ENCODE results near the gene ARSG.
"Not testable (repeated sequence)": the region's sequence is repeated elsewhere in the genome, so short reads cannot be mapped to it uniquely, and the experiment has no call there.

ARSG gene

GRCh38 chr17:68398691-68399637 is 107.7 kb downstream of the ARSG start:
- peak; percentile 82 for DNase-seq (ENCODE audit: low spot score)

DNA sequence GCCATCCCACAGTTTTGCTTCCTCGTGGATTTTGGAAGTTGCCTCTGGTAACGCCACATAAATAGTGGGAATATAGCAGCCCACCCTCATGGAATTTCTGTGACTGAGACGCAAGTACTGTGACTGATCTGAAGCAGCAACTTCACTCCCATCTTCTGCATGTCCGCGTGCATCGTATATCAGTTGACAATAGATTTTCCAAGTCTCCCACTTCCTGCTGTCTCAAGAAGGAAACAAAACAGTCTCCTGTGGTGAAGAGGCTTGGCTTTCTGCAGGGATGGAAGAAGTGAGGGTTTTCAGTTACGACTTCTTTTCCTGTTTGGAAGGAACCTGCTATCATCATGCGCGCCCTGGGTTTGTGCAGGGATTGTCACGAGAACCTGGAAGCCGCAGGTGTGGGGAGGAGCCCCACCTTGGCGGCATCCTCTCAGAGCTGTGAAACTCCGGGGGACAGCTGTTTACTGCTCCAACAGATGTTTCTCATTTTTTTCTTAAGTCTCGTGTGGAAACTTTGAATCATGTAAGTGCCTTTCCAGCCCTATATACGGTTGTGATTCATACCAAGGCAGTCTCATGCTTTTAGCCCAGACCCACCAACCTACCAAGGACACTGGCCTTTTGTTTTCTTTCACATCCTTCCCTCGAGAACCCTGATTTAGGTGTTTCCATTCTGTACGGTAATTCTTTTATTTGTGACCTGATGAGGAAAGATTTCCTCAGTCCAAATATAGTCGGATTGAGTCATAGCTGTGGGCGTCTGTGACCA is 108.5 kb downstream of the ARSG start:
- peak; percentile 62 for DNase-seq (ENCODE audit: low spot score)

DNA sequence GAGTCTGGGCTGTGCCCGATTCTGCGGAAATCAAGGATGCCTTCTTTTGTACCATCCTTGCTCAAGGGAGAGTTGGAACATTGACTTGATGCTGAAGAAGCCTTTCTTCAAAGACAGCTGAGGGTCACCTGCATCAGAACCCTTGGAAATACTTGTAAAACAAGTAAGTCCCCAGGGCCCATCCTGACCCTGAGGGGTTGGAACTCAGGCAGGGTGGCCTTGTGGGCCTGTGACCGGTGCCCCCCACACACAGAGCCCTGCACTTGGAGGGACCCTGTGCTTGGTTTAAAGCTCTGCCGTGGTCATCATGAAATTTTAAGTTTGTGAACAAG is 109.1 kb downstream of the ARSG start:
- no peak for DNase-seq (ENCODE audit: low spot score)

- DNase-seq (ENCODE audit: low spot score) = no peak
Observed at GRCh38 chr17:68401288-68401687, 110.0 kb downstream of the ARSG start.

DNA sequence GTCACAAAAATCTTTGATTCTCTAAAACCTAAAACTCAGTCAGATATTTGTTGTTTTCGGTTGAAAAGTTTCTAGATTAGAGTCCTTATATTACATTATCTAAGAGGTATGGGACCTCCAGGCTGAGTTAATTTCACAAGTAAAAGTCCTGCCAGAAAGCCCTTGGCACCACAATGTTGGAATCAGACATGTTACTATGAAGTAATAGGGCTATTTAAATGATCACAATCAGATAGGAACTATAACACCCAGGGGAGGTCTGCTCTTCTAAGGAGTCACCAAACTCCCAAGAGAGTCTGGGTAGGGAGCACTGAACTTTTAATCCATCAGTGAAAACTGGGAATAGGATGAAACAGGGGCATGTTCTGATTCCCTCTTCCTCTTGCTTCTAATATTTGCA is 111.8 kb downstream of the ARSG start:
- DNase-seq (ENCODE audit: low spot score) = no peak

DNA sequence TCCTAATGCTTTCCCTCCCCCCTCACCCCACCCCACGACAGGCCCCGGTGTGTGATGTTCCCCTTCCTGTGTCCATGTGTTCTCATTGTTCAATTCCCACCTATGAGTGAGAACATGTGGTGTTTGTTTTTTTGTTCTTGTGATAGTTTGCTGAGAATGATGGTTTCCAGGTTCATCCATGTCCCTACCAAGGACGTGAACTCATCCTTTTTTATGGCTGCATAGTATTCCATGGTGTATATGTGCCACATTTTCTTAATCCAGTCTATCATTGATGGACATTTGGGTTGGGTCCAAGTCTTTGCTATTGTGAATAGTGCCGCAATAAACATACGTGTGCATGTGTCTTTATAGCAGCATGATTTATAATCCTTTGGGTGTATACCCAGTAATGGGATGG is 112.5 kb downstream of the ARSG start:
- not testable (repeated sequence) for DNase-seq (ENCODE audit: low spot score)

GRCh38 chr17:68407656-68408055 is 116.4 kb downstream of the ARSG start:
- DNase-seq (ENCODE audit: low spot score) = not testable (repeated sequence)

DNA sequence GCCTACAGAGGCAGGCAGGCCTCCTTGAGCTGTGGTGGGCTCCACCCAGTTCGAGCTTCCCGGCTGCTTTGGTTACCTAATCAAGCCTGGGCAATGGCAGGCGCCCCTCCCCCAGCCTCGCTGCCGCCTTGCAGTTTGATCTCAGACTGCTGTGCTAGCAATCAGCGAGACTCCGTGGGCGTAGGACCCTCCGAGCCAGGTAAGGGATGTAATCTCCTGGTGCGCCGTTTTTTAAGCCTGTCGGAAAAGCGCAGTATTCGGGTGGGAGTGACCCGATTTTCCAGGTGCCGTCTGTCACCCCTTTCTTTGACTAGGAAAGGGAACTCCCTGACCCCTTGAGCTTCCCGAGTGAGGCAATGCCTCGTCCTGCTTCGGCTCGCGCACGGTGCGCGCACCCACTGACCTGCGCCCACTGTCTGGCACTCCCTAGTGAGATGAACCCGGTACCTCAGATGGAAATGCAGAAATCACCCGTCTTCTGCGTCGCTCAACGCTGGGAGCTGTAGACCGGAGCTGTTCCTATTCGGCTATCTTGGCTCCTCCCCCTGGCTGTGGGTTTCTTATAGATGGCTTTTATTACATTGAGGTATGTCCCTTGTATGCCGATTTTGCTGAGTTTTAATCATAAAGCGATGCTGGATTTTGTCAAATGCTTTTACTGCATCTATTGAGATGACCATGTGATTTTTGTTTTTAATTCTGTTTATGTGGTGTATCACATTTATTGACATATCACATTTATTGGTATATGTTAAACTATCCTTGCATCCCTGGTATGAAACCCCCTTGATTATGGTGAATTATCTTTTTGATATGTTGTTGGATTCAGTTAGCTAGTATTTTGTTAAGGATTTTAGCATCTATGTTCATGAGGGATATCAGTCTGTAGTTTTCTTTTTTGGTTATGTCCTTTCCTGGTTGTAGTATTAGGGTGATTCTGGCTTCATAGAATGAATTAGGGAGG is 122.6 kb downstream of the ARSG start:
- DNase-seq (ENCODE audit: low spot score) = peak; percentile 70

- not testable (repeated sequence) for DNase-seq (ENCODE audit: low spot score)
Observed at GRCh38 chr17:68414901-68415300, 123.6 kb downstream of the ARSG start.

DNA sequence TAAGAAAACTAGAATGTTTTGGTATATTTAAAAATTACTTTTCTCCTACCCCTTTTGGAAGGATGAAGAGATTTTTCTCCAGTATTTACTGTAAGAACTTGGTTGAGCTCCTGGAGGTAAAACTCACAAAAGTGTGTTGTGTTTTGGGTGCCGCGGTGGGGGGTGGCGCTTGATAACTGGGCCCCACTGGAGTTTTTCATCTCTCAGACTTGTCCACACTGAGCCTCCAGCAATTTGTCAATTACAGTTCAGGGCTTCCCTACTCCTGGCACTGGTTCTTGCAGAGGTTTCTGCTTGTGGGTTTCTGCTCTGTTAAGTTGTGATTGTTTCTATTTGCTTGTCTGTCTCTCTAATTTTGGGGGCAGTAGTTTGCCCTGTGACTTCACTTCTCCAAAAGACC is 126.0 kb downstream of the ARSG start:
- DNase-seq (ENCODE audit: low spot score) = no peak

- DNase-seq (ENCODE audit: low spot score) = no peak
Observed at GRCh38 chr17:68418876-68419275, 127.6 kb downstream of the ARSG start.

GRCh38 chr17:68420065-68420464 is 128.8 kb downstream of the ARSG start:
- no peak for DNase-seq (ENCODE audit: low spot score)

DNA sequence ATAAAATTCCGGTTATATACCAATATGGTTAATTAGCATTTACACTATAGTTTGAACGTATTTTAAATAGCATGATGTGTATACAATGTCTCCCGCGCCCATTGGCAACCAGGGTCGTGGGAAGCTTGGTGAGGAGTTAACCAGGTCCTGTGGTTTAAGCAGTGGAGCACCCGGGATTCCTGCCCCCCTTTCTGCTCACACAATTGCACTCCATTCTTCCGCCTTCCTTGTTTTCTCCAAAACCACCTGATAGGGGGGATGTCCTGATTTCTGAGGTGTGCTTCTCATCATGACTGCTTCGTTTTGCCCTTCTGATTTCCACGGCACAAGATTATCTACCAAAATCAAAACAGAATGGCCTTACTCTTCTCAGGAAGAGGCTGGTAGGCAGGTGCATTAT is 130.2 kb downstream of the ARSG start:
- DNase-seq (ENCODE audit: low spot score) = no peak

- DNase-seq (ENCODE audit: low spot score) = no peak
Observed at GRCh38 chr17:68422821-68423220, 131.5 kb downstream of the ARSG start.

GRCh38 chr17:68423251-68423650 is 132.0 kb downstream of the ARSG start:
- no peak for DNase-seq (ENCODE audit: low spot score)

DNA sequence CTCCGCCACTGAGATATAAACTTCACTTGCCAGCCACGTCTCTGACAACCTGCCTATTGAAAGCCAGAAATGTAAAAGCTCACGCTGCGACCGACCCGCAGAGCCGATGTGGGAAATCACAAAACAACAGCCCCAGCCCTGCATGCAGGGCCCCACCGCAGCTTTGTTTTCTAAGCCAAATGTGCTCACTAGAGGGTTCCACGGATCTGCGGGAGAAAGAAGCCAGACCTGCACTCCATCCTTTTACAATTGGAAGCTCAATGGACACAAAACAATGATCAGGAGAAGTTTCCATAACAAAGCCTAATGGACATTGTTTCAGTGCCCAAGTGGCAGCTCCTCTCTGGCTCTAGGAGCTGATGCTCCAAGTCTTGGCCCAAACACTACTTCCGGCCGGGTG is 132.9 kb downstream of the ARSG start:
- DNase-seq (ENCODE audit: low spot score) = no peak

DNA sequence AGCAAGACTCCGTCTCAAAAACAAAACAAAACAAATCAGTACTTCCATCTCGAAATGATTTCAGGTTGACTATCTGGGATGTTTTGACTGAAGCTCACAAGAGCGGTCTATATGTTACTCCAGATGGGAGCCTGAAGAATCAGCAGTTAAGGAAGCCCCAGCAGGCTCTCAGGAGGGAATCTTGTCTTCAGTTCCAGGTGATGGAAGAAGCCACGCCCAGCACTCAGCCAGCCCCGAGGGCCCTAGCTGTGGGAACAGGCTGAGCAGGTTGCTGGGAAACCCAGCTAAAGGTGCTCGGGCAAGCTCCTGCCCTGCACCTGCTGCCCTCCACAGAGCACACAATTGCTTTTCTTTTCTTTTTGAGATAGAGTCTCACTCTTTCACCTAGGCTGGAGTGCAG is 133.6 kb downstream of the ARSG start:
- DNase-seq (ENCODE audit: low spot score) = no peak

GRCh38 chr17:68425979-68426378 is 134.7 kb downstream of the ARSG start:
- DNase-seq (ENCODE audit: low spot score) = no peak

- DNase-seq (ENCODE audit: low spot score) = no peak
Observed at GRCh38 chr17:68427575-68427974, 136.3 kb downstream of the ARSG start.

DNA sequence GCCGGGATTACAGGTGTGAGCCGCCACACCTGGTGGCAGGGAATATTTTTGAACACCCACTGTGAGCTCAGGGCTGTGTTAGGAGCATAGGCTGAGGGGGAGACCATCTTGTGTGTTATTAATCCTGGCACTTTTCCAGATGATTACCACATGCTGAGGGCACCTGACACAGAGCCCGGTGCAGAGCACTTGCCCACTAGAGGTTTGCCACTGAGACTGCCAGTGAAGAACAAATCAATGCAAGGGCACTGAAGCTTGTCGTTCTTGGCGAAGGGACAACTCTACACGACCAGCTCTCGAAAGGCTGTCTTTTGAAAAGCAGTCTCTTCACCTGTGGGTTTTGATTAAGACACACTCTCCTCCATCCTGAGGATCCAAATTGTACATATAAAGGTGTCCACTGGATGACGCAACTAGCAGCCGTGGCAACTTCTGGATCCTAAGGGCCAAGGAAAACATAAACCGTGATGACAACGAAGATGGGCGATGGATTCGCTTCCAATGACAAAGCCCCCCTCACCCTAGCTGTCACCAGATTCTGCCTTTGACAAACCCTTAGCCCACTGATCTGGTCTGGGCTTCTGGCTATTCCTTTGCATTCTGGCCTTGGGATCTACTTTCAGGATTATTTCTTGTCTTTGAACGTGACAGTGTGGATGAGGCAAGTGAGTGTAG is 137.3 kb downstream of the ARSG start:
- DNase-seq (ENCODE audit: low spot score) = no peak

- DNase-seq (ENCODE audit: low spot score) = no peak
Observed at GRCh38 chr17:68429881-68430280, 138.6 kb downstream of the ARSG start.

All from NAMALWA (cell line).